Neuronal stem cell (in vitro differentiated cells): Measurements from ENCODE around the gene STRADB.

Source experiments
- DNase-seq: peaks from one replicate; pipeline ENCODE4 v3.0.0-alpha.2; 2013; ENCODE audit warnings: low spot score
- H2AFZ ChIP-seq: one replicate; pipeline ENCODE4 v1.6.1; 2013; ENCODE audit warnings: mild to moderate bottlenecking, low read length, inconsistent platforms
- H2AK5ac ChIP-seq: 2 replicates; pipeline ENCODE4 v1.6.1; 2013; ENCODE audit warnings: low read depth, mild to moderate bottlenecking, inconsistent platforms, low read length, moderate library complexity, mixed read lengths
- H2BK120ac ChIP-seq: 2 replicates; pipeline ENCODE4 v1.6.1; 2013; ENCODE audit warnings: low read depth, mild to moderate bottlenecking, inconsistent platforms, low read length, moderate library complexity, mixed read lengths
- H2BK12ac ChIP-seq: one replicate; pipeline ENCODE4 v1.6.1; 2013; ENCODE audit warnings: low read length, inconsistent platforms
- H2BK15ac ChIP-seq: 2 replicates; pipeline ENCODE4 v1.6.1; 2013; ENCODE audit warnings: mild to moderate bottlenecking, low read length, inconsistent platforms, mixed read lengths
- H2BK5ac ChIP-seq: one replicate; pipeline ENCODE4 v1.6.1; 2013; ENCODE audit warnings: inconsistent platforms, mild to moderate bottlenecking, low read length, moderate library complexity
- H3K14ac ChIP-seq: one replicate; pipeline ENCODE4 v1.6.1; 2013; ENCODE audit warnings: low read length, inconsistent platforms
- H3K18ac ChIP-seq: 2 replicates; pipeline ENCODE4 v1.6.1; 2013; ENCODE audit warnings: low read length, inconsistent platforms
- H3K23ac ChIP-seq: 2 replicates; pipeline ENCODE4 v1.6.1; 2013; ENCODE audit warnings: low read depth, mild to moderate bottlenecking, mixed read lengths, low read length, inconsistent platforms; ENCODE audit not compliant: poor library complexity
- H3K27ac ChIP-seq: replicated peaks from 3 replicates; pipeline ENCODE4 v1.5.1; 2013; ENCODE audit warnings: low read length, inconsistent platforms
- H3K27me3 ChIP-seq, 3 experiments: 2 replicates each; pipeline ENCODE4 v1.6.1; 2013; ENCODE audit warnings: low read length in 3 of 3, mild to moderate bottlenecking in 2 of 3, inconsistent platforms in 1 of 3, low read depth in 1 of 3, mixed read lengths in 1 of 3, moderate library complexity in 1 of 3; ENCODE audit not compliant: control insufficient read depth in 3 of 3, insufficient read depth in 3 of 3
- H3K36me3 ChIP-seq, 2 donors: replicated peaks in 1 of 2; 2 replicates each; pipeline ENCODE4 v1.6.1; 2013; ENCODE audit warnings: low read length in 2 of 2; ENCODE audit not compliant: control insufficient read depth in 2 of 2, insufficient read depth in 2 of 2
- H3K4ac ChIP-seq: 2 replicates; pipeline ENCODE4 v1.6.1; 2013; ENCODE audit warnings: inconsistent platforms, mild to moderate bottlenecking, low read length, moderate library complexity
- H3K4me1 ChIP-seq, 2 donors: 1 replicate in 1 of 2; 2 replicates in 1 of 2; pipeline ENCODE4 v1.6.1; 2013; ENCODE audit warnings: low read length in 2 of 2, low read depth in 1 of 2; ENCODE audit not compliant: control insufficient read depth in 2 of 2, insufficient read depth in 1 of 2
- H3K4me2 ChIP-seq: one replicate; pipeline ENCODE4 v1.6.1; 2013; ENCODE audit warnings: mild to moderate bottlenecking, low read length, inconsistent platforms; ENCODE audit not compliant: insufficient read depth, poor library complexity, severe bottlenecking
- H3K4me3 ChIP-seq, 2 donors: 2 replicates each; pipeline ENCODE4 v1.5.1; 2013; ENCODE audit warnings: low read length in 2 of 2, mild to moderate bottlenecking in 2 of 2, inconsistent platforms in 1 of 2, moderate library complexity in 1 of 2
- H3K79me1 ChIP-seq: one replicate; pipeline ENCODE4 v1.6.1; 2013; ENCODE audit warnings: low read depth, mild to moderate bottlenecking, inconsistent platforms, low read length, moderate library complexity
- H3K9ac ChIP-seq: one replicate; pipeline ENCODE4 v1.6.1; 2013; ENCODE audit warnings: mild to moderate bottlenecking, low read depth, low read length, inconsistent platforms; ENCODE audit not compliant: poor library complexity
- H3K9me3 ChIP-seq, 2 donors: replicated peaks in 1 of 2; 2 replicates each; pipeline versions ENCODE3 to v1.6.1; 2013; ENCODE audit warnings: low read length in 2 of 2, mild to moderate bottlenecking in 2 of 2, inconsistent platforms in 1 of 2, low read depth in 1 of 2, mixed read lengths in 1 of 2, moderate library complexity in 1 of 2; ENCODE audit not compliant: control insufficient read depth in 2 of 2, insufficient read depth in 1 of 2
- H4K8ac ChIP-seq: one replicate; pipeline ENCODE4 v1.6.1; 2013; ENCODE audit warnings: low read depth, mild to moderate bottlenecking, inconsistent platforms, low read length, moderate library complexity
- H4K91ac ChIP-seq: one replicate; pipeline ENCODE4 v1.6.1; 2013; ENCODE audit warnings: low read length, low read depth, mild to moderate bottlenecking, inconsistent platforms; ENCODE audit not compliant: poor library complexity
- WGBS, 2 donors: extraction: QIAGEN DNeasy Blood & Tissue Kit; methylation state at CpG; one replicate each; pipeline ENCODE4 v1.1.7; 2013; ENCODE audit warnings: missing lambda C conversion rate in 2 of 2, mixed read lengths in 1 of 2; ENCODE audit not compliant: insufficient read length in 2 of 2, insufficient replicate concordance in 1 of 2; ENCODE audit errors: extremely low coverage in 2 of 2; 5-methylcytosine and 5-hydroxymethylcytosine counted together

Gene STRADB

GRCh38 chr2:201408931-201409330 is 42.6 kb upstream of the STRADB start:
- no peaks in the 10 kb centered on the region for H3K79me1 ChIP-seq
- no CpG with 5 or more reads among the region's 3 CpGs for WGBS, 2 donors
- H2AK5ac ChIP-seq, result no peak overlapping the region
- no peak overlapping the region for H4K8ac ChIP-seq
- no peak overlapping the region for H2BK120ac ChIP-seq
- no peaks in the 10 kb centered on the region for H3K27me3 ChIP-seq
- H3K9me3 ChIP-seq, result no peaks in the 10 kb centered on the region
- H3K18ac ChIP-seq, result no peak overlapping the region
- H2BK5ac ChIP-seq, result no peak overlapping the region
- H2BK15ac ChIP-seq, result no peak overlapping the region
- H3K36me3 ChIP-seq, result no peaks in the 10 kb centered on the region
- no peak overlapping the region for H2AFZ ChIP-seq
- H2BK12ac ChIP-seq, result no peak overlapping the region
- H3K23ac ChIP-seq, result no peak overlapping the region
- H4K91ac ChIP-seq, result no peak overlapping the region
- no peak overlapping the region for H3K9ac ChIP-seq
- no peak overlapping the region for H3K4me3 ChIP-seq
- no peak overlapping the region for H3K4me2 ChIP-seq
- no peak overlapping the region for H3K27ac ChIP-seq
- H3K4me1 ChIP-seq, result peaks cover 0 to 4% of the 10 kb centered on the region in 2 donors
- DNase-seq, result no peak
- no peak overlapping the region for H3K4ac ChIP-seq
- no peak overlapping the region for H3K14ac ChIP-seq

DNA sequence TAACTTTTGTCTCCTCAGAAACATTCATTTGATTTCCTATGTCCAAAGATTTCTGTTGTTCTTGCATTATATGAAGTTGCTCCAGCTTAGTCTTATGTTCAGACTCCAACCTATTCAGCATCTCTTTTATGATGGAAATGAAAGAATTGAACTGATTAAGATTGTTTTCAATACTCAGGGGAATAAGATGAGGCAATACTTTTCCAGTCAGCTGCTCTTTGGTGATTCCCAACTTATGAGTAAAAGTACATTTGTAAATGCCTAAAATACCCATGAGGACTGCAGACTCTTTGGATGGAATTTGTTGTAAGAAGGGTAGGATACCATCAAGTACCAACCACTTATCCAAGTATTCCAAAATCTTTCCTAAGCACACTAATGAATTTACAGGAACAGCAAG is 40.1 kb upstream of the STRADB start:
- Histone ChIP-seq H2BK15ac (no peak overlapping the region), H3K4ac (no peak overlapping the region)

GRCh38 chr2:201413143-201413542 is 38.4 kb upstream of the STRADB start:
- Histone ChIP-seq H3K4ac (no peak overlapping the region), H3K4me2 (no peak overlapping the region), H3K4me1 (no peaks in the 10 kb centered on the region), H3K36me3 (no peaks in the 10 kb centered on the region), H4K8ac (no peak overlapping the region), H4K91ac (no peak overlapping the region), H3K9me3 (no peaks in the 10 kb centered on the region), H3K27me3 (no peaks in the 10 kb centered on the region), H3K23ac (no peak overlapping the region), H2AFZ (no peak overlapping the region), H3K79me1 (no peaks in the 10 kb centered on the region), H3K14ac (no peak overlapping the region), H3K18ac (no peak overlapping the region), H2BK15ac (no peak overlapping the region), H2BK120ac (no peak overlapping the region), H3K9ac (no peak overlapping the region), H2BK12ac (no peak overlapping the region), H3K4me3 (no peak overlapping the region), H2BK5ac (no peak overlapping the region), H2AK5ac (no peak overlapping the region), H3K27ac (no peak overlapping the region)
- no CpG with 5 or more reads among the region's 2 CpGs for WGBS, 2 donors
- no peak for DNase-seq

More for the DNA sequence above, 40.1 kb upstream of the STRADB start:
- no peak overlapping the region for H3K27ac ChIP-seq
- H3K36me3 ChIP-seq, result no peaks in the 10 kb centered on the region
- H3K23ac ChIP-seq, result no peak overlapping the region
- no peak overlapping the region for H3K14ac ChIP-seq
- H4K91ac ChIP-seq, result no peak overlapping the region
- H3K79me1 ChIP-seq, result no peaks in the 10 kb centered on the region
- H4K8ac ChIP-seq, result no peak overlapping the region
- H3K4me1 ChIP-seq, result no peaks in the 10 kb centered on the region
- H2BK12ac ChIP-seq, result no peak overlapping the region
- H2BK5ac ChIP-seq, result no peak overlapping the region
- H2AFZ ChIP-seq, result no peak overlapping the region
- no peaks in the 10 kb centered on the region for H3K27me3 ChIP-seq
- no peak overlapping the region for H3K9ac ChIP-seq
- no peak overlapping the region for H3K4me3 ChIP-seq
- no peak overlapping the region for H2BK120ac ChIP-seq
- no peak overlapping the region for H3K18ac ChIP-seq
- H3K9me3 ChIP-seq, result no peaks in the 10 kb centered on the region
- no peak for DNase-seq
- no peak overlapping the region for H3K4me2 ChIP-seq
- H2AK5ac ChIP-seq, result no peak overlapping the region

- Histone ChIP-seq H3K27ac (no peak overlapping the region), H3K14ac (no peak overlapping the region), H2BK12ac (no peak overlapping the region), H4K91ac (no peak overlapping the region), H2BK5ac (no peak overlapping the region), H2AFZ (no peak overlapping the region), H2BK15ac (no peak overlapping the region), H3K4me1 (no peaks in the 10 kb centered on the region), H2AK5ac (no peak overlapping the region), H3K4me3 (no peak overlapping the region), H2BK120ac (no peak overlapping the region), H3K18ac (no peak overlapping the region), H3K9ac (no peak overlapping the region), H3K79me1 (no peaks in the 10 kb centered on the region), H3K23ac (no peak overlapping the region), H3K27me3 (no peaks in the 10 kb centered on the region), H3K4me2 (no peak overlapping the region), H3K4ac (no peak overlapping the region), H3K9me3 (no peaks in the 10 kb centered on the region), H3K36me3 (no peaks in the 10 kb centered on the region), H4K8ac (no peak overlapping the region)
- no peak for DNase-seq
- WGBS, 2 donors, result no CpG with 5 or more reads among the region's 4 CpGs
Observed at GRCh38 chr2:201413552-201413951, 38.0 kb upstream of the STRADB start.
